K562 (cell line): ENCODE measurements around the gene IFNA2.

Experiments used
- CC2D1A ChIP-seq: fragments of 450-650 bp; IDR thresholded peaks from 2 replicates; pipeline ENCODE4 v1.6.1; 2017; ENCODE audit warnings: mild to moderate bottlenecking
- DACH1 ChIP-seq: fragments of 450-650 bp; IDR thresholded peaks from 2 replicates; pipeline ENCODE4 v1.6.1; 2018; ENCODE audit not compliant: partially characterized antibody
- EZH2 ChIP-seq: IDR thresholded peaks from 2 replicates; pipeline ENCODE4 v1.6.1; 2012; ENCODE audit warnings: low read depth, mild to moderate bottlenecking, inconsistent platforms, low read length, borderline replicate concordance
- GTF2F1 ChIP-seq: IDR thresholded peaks from 2 replicates; pipeline ENCODE4 v1.6.1; 2011; ENCODE audit warnings: low read depth, low read length, improper control_type of control experiment
- SIN3B ChIP-seq: fragments of 450-650 bp; IDR thresholded peaks from 2 replicates; pipeline ENCODE4 v1.6.1; 2017; ENCODE audit warnings: low read depth, mild to moderate bottlenecking, moderate library complexity
- TF ChIP-seq, protein P1 (sequence below): sonication (generic); formaldehyde crosslinking; IDR thresholded peaks from 2 replicates; pipeline ENCODE4 v1.8.0; 2022; ENCODE audit warnings: missing genetic modification reagents, mild to moderate bottlenecking, borderline replicate concordance
- TF ChIP-seq, protein P2 (sequence below): fragments of 450-650 bp; formaldehyde crosslinking; IDR thresholded peaks from 2 replicates; pipeline ENCODE4 v1.4.0; 2020; ENCODE audit warnings: mild to moderate bottlenecking, mixed read lengths
- TF ChIP-seq, protein P3 (sequence below): fragments of 250-450 bp; sonication (Bioruptor Pico); IDR thresholded peaks from 2 replicates; pipeline ENCODE4 v1.8.0; 2021; ENCODE audit warnings: moderate library complexity, mild to moderate bottlenecking, inconsistent platforms
- TF ChIP-seq, protein P4 (sequence below), 3 experiments: IDR thresholded peaks in 2 of 3; conservative IDR thresholded peaks in 1 of 3; 2 replicates each; pipeline ENCODE4 v1.5.1; 2011 to 2012; ENCODE audit warnings: low read length in 3 of 3, mild to moderate bottlenecking in 3 of 3, control low read depth in 2 of 3, improper control_type of control experiment in 1 of 3, inconsistent platforms in 1 of 3, low read depth in 1 of 3, mixed read lengths in 1 of 3, moderate library complexity in 1 of 3; ENCODE audit not compliant: insufficient read depth in 2 of 3
- TF ChIP-seq, protein P5 (sequence below): sonication (generic); formaldehyde crosslinking; IDR thresholded peaks from 2 replicates; pipeline ENCODE4 v1.9.0; 2022; ENCODE audit warnings: mild to moderate bottlenecking, missing genetic modification reagents

DNA sequence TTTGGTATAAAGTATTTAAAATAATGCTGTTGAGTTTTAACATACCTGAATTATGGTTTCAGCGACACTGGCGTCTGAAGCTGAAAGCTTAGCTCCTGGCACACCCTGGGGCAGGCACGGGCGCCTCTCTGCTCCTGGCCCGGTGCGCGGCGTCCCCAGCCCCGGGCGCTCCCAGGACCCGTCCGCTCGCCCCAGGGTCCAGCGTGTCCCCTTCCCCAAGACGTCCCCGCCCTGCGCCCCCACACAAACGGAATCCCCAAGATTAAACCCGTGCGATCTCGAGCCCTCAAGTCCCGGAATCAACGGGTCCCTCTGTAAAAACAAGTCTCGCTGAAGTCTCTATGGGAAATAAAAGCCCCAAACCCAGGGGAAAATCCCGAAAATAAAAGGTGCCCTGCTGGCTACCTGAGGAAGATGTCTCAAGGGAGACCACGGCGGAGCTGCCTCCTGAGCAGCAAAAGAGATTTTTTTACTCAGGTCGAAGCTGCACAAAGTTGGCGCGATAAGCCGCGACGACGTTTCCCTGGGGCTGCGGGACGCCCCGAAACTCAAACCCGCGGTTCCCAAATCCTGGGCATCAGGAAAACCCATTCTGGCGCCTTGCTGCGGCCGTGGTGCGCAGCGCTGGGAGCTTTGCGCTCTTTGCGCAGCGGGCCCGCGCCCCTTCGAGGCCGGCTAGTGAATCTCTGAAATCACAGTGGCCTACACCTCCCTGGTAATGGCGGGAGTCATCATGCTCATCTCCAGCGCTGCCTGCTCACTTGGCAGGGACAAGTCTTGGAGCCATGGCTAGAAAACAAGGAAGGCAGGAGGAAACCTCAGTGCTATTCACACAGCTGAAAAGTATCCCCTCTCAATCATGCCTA is 17.4 kb upstream of the IFNA2 start:
- TF ChIP-seq, protein P1, sequence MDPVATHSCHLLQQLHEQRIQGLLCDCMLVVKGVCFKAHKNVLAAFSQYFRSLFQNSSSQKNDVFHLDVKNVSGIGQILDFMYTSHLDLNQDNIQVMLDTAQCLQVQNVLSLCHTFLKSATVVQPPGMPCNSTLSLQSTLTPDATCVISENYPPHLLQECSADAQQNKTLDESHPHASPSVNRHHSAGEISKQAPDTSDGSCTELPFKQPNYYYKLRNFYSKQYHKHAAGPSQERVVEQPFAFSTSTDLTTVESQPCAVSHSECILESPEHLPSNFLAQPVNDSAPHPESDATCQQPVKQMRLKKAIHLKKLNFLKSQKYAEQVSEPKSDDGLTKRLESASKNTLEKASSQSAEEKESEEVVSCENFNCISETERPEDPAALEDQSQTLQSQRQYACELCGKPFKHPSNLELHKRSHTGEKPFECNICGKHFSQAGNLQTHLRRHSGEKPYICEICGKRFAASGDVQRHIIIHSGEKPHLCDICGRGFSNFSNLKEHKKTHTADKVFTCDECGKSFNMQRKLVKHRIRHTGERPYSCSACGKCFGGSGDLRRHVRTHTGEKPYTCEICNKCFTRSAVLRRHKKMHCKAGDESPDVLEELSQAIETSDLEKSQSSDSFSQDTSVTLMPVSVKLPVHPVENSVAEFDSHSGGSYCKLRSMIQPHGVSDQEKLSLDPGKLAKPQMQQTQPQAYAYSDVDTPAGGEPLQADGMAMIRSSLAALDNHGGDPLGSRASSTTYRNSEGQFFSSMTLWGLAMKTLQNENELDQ (CRISPR knock-in tag), result no peak
- TF ChIP-seq CC2D1A (no peak), EZH2 (no peak), GTF2F1 (no peak), DACH1 (no peak), SIN3B (no peak)
- TF ChIP-seq, protein P2, sequence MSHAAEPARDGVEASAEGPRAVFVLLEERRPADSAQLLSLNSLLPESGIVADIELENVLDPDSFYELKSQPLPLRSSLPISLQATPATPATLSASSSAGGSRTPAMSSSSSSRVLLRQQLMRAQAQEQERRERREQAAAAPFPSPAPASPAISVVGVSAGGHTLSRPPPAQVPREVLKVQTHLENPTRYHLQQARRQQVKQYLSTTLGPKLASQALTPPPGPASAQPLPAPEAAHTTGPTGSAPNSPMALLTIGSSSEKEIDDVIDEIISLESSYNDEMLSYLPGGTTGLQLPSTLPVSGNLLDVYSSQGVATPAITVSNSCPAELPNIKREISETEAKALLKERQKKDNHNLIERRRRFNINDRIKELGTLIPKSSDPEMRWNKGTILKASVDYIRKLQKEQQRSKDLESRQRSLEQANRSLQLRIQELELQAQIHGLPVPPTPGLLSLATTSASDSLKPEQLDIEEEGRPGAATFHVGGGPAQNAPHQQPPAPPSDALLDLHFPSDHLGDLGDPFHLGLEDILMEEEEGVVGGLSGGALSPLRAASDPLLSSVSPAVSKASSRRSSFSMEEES (CRISPR knock-in tag), result no peak
- TF ChIP-seq, protein P3, sequence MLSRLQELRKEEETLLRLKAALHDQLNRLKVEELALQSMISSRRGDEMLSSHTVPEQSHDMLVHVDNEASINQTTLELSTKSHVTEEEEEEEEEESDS (CRISPR knock-in tag), result no peak
- TF ChIP-seq, protein P4, sequence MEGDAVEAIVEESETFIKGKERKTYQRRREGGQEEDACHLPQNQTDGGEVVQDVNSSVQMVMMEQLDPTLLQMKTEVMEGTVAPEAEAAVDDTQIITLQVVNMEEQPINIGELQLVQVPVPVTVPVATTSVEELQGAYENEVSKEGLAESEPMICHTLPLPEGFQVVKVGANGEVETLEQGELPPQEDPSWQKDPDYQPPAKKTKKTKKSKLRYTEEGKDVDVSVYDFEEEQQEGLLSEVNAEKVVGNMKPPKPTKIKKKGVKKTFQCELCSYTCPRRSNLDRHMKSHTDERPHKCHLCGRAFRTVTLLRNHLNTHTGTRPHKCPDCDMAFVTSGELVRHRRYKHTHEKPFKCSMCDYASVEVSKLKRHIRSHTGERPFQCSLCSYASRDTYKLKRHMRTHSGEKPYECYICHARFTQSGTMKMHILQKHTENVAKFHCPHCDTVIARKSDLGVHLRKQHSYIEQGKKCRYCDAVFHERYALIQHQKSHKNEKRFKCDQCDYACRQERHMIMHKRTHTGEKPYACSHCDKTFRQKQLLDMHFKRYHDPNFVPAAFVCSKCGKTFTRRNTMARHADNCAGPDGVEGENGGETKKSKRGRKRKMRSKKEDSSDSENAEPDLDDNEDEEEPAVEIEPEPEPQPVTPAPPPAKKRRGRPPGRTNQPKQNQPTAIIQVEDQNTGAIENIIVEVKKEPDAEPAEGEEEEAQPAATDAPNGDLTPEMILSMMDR (IDR thresholded peaks at IDR 0.05 in 2 of 3, conservative IDR thresholded peaks at IDR 0.05 in 1 of 3; ENCODE audit: insufficient read depth in 2 of 3, low read depth in 1 of 3, low read length in 3 of 3), result no peak
- TF ChIP-seq, protein P5, sequence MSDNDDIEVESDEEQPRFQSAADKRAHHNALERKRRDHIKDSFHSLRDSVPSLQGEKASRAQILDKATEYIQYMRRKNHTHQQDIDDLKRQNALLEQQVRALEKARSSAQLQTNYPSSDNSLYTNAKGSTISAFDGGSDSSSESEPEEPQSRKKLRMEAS (CRISPR knock-in tag), result no peak
